Measurements from ENCODE around the gene CRYAA.

Gene CRYAA

DNA sequence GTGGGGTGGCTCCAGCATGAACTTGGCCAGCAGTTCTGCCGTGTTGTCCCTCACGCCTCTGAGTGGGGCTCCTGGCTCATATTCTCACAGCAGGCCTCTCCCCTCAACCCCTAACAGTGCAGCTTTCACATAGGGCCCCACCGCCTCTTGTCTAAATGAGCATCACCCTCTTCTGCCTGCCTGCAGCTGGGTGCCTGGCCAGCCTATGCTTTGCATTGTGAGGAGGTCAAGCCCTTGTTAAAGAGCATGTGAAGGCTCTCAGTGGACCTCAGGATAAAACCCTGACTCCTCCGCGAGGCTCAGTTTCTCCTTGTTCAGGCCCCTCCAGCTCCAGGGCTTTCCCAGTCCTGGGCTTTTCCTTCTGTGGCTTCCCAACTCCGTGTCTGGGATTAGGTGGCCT is 34.8 kb downstream of the CRYAA start:
- no peak for DNase-seq (ENCODE audit: low read depth)

DNA sequence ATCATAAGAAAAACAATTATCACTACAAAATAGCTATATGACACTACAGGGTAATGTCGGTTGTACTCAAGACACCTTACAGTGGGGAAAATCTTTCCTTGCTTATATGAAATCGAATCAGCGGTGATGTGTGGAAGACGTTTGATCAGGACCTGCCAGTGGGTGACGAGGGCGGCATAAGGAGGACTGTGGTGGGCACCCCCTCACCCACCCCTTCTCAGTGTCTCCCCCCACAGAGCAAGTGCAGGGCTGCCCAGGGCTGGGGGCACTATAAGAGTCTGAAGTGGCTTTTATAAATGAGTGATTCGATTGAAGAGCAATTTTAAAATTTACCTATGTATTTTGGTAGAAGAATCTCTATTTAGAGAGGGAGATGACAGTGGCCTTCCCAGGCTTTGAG is 35.8 kb downstream of the CRYAA start:
- no peak for DNase-seq (ENCODE audit: low read depth)

DNA sequence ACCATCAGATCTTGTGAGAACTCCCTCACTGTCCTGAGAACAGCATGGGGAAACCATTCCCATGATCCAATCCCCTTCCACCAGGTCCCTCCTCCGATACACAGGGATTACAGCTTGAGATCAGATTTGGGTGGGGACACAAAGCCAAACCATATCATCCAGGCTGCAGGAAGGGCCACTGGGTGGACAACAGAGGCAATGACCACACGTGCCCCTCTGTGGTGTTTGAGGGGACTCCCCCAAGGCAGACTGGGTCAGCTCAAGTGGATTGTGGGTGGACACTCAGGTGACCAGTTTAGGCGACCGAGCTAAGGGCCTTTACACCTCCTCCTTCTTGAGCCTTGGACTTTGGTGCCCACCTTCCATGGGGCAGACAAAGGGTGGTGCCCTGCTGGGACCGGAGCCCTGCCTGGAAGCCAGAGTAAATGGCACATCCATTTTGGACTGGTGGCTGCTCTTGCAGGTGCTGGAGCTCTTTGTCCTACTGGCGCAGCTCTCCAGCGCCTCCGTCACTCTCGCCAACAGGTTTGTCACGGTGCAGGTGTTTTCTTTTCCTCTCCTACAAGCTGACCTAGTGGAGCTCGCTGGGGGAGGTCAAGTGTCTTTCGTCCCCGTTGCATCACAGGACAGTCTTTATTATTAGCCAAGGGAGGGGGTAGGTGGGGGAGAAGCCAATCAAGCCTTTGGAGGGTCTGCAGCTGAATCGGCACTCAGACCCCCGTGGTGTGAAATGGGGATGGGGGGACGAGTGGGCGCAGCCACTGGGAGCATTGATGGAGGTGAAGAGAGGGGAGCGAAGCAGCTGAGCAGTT is 37.6 kb downstream of the CRYAA start:
- DNase-seq (ENCODE audit: low read depth) = no peak

DNA sequence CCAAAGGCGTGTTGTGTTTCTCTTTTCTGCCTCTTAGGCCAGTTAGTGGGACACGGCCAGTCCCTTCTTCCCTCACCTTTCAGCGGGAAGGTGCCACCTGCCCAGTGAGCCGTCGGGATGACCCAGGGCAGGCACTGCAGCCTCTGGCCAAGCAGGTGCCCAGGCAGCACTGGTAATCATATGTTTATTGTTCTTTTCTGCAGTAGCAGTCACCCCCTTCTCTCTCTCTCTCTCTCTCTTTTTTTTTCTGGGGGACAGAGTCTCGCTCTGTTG is 38.2 kb downstream of the CRYAA start:
- no peak for DNase-seq (ENCODE audit: low read depth)

DNA sequence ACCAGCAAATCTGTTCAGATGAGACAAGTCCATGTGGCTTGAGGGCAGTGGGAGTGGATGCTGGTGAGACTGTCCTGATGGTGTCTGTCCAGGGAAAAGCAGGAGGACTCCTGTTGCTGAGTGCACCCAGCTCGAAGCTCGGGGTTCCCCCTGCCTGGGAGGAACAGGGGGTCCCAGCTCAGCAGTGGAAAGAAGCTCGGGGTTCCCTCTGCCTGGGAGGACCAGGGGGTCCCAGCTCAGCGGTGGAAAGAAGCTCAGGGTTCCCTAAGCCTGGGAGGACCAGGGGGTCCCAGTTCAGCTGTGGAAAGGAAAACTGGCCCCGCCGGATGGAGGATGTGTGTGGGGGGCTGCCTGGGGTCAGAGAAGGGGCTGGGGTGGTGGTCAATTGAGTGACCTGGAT is 39.1 kb downstream of the CRYAA start:
- no peak for DNase-seq (ENCODE audit: low read depth)

DNA sequence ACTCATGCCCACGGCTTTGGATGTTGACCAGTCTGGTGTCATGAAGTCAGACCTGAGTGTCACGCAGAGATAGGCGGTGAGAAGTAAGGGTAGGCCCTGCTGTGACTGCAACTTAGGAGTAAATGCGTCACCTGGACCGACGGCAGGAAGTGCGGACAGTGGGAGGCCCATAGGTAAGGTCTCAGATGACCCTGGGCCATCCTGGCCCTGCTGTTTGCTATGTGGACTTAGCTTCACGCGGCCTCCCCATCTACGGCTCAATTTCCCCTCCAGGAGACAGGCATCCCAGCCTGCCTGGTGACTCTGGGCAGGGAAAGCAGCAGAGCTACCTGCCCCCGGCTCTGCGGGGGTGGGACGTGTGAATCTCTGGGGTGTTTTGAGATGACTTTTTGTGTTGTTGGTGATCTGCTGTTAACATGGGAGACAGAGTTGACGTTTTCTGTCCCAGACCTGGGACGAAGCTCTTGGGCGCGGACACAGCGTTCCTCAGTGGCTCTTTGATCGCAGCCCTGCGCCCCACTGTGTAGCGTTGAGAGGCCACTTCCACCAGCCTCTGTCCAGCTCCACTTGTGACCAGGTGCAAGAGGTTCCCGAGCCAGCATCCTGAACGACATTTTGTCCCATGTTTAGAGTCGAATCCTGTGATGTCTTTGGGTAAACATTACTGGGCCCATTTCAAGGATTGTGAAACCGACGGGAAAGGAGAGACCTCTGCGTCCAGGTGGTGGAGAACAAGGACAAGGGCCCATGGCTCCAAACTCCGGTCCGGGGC is 39.9 kb downstream of the CRYAA start:
- DNase-seq (ENCODE audit: low read depth) = no peak

DNA sequence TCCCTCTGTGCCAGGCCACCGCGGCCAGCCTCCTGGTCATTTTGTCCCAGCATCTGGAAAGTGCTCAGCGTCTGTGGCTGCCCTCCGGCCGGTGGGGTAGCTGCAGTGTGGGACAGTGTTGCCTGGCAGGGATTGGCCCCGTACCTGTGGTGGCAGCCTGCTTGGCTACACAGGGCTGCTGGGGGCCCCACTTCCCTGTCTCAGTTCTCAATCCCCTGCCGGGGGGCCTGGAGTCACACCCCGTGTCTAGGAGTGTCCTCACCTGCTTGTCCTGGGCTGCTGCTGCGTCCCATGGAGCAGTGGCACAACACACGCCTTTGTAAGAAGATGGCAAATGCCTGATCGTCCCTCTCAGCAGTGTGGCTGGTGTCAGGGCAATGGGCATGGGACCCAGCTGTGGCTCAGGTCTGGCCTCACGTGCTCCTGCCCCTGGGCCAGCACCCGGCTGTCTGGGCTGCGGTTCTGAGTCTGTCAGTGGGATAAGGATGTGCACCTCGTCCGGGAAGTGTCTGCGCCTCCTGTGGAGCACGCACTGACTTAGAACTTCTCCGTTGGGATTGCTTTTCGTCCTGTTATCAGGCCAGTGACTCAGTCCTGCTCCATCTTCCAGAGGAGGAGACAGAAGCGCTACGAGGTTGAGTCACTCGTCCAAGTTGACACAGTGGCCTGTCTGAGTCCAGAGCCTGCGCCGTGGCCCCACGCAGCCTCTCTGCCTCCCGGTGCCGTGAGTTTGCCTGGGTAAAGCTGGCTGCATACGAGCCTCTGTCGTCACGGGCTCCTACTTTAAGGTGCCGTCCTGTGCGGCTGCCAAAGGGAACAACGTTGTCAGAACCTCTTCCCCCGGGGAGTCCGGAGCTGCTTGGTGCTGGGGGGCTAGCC is 41.0 kb downstream of the CRYAA start:
- no peak for DNase-seq (ENCODE audit: low read depth)

DNA sequence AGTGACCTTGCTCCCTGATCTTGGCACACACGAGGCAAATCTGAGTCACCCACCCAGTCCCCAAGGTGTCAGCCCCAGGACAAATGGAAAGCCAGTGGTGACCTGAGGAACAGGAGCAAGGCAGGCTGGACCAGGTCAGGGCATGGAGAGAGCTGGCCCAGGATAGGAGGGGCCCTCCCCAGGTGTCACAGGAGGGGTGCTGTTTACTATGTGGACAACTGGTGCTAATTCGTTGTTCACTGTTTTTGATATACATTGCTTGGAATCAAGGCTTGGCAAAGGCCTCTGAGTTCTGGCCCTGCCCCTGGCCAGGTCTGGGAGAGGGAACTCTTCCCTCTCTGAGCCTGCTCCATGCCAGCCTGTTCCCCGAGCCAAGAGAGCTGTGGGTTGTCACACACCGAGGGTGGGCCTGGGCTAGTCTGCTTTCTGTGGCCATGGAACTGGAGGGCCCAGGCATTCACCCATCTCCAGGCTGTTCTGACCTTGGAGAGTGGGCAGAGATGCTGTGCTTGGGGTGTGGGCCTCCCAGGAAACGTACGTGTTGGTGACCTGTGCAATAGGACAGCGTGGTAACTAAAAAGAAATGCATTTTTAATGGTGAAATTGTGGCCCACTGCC is 41.8 kb downstream of the CRYAA start:
- DNase-seq (ENCODE audit: low read depth) = no peak

DNA sequence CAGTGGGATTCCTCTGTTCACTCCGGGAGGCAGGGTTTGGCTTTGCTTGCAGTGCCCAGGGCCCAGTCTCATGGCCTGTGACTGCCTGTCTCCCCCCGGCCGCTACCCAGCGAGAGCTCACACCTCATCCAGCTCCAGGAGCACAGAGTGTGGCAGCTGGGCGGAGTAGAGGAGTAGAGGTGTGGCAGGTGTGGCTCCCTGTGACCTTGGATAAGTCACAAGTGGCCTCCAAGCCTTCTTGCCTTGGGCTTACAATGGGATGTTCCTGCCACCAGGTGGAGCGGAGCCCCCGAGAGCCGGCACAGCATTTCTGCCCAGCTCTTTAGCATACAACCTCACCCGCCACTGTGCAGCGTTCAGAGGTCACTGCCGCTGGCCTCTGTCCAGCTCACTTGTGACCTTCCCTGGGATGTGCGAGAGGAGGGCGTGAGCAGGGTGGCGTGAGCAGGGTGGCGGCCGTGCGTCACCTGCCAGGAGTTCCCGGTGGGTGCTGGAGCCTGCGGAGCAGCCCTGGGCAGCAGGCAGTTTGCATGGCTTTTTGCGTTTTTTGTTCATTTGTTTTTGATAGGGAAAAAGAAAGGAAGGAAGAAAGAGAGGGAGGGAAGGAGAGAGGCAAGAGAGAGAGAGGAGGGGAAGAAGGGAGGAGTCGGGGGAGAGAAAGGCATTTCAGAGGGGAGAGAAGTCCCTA is 42.4 kb downstream of the CRYAA start:
- no peak for DNase-seq (ENCODE audit: low read depth)

DNA sequence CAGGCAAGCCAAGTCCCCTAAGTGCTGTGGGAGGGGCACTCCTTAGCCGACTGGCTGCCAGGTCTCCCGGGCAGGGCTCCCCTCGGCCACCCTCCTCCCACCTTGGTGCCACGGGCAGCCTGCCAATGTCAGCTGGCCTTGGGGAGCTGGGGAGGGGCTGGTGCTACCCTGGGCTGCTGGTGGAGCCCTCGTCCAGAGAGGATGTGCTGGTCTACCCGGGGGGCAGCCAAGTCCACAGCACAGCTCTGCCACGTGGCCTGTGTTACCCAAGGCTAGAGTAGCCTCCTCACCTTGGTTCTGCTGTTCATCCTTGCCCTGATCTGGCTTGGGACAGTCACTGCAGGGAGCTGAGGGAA is 42.9 kb downstream of the CRYAA start:
- no peak for DNase-seq (ENCODE audit: low read depth)
